ENCODE measurements around the gene MAPKAPK3. TPM values are rescaled to one million over a fixed set of nuclear protein-coding genes. Genes with fewer than 3 reads are reported as not detected.

Gene MAPKAPK3
- total RNA-seq, 1 donor from 2014 or later, result 24.3 TPM

DNA sequence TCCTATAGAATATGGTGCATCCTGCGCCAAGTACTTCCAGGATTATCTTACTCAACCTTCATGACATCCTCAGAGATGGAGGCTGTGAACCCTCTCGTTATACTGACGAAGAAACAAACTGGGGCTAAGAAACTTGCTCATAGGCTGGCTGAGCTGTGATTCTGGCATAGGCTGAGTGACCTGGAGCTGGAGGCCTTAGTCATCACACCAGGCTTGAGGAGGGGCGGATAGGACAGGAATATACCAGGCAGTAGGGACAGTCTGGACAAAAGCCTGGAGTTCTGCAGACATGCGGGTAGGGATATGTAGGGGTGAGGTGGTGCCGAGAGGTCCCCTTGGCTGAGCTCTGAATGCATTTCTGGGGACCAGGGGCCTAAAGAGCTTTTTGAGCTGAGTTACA, 29.6 kb upstream of the MAPKAPK3 start:
- DNase-seq (ENCODE audit: low spot score), result no peak

GRCh38 chr3:50587806-50588758, 28.9 kb upstream of the MAPKAPK3 start:
- no peak for DNase-seq (ENCODE audit: low spot score)

- DNase-seq (ENCODE audit: low spot score), result no peak
These were observed 28.1 kb upstream of the MAPKAPK3 start for GRCh38 chr3:50588759-50589433.

DNA sequence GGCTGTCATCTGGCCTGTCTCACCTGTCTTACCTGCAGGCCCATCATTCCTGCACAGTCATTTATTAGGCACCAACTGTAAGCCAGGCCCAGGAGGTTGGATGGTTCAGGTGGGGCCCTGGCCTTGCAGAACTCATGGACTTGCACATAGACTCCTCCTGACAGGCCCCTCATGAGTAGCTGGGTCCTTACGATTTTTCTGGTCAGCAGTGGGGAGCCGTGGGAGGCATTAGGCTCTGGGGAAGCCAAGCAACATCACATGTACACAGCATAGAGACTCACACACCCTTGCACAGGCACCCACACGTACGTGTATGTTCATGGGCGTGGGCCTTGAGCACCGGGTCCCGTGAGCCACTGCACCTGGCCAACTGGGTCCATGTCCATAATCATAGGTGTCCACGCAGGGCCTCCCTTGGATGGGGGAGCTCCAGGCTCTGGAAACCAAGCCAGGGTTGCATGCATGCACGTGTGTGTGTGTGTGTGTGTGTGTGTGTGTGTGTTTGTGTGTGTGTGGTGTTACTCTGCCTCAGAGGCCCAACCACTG, 25.7 kb upstream of the MAPKAPK3 start:
- no peak for DNase-seq (ENCODE audit: low spot score)

DNA sequence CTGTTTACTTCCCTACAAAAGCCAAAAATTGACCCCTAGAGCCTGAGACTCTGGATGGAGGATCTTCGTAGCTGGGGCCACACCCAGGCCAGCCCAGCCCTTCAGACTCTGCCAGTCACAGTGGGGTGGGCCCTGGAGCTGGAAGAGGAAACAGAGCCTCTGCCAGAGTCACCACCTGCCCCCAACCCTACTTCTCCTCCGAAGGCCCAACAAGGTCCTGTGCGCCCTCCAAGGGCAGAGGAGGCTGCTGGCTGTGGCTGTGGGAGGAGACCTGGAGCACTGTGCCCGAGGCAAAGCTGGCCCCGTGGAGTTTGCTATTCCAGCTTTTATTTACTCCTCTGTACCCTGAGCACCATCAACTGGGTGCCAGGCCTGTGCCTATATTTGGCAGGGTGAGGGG, 24.4 kb upstream of the MAPKAPK3 start:
- no peak for DNase-seq (ENCODE audit: low spot score)

DNA sequence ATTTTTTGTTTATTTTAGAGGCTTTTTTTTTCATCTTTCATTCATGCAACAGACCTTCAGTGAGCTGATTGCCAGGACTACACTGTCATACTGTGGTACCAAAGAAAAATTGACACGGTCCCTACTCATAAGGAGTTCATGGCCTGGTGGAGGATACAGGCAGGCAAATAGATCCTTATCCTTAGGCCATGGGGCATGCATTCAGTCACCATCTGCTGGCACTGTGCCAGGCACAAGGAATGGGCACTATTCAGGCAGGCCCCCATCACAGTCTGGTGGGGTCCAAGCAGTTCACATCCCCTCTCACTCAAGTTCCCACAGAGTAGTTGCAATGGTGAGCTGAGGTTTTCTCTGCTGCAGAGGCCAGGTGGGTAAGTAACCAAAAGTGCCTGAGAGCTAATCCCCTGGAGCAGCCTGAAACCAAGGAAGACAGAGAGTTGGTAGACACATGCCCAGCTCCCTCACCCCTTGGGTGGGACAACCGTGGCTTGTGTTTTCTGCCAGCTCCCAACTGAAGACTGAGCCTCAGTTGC, 22.6 kb upstream of the MAPKAPK3 start:
- no peak for DNase-seq (ENCODE audit: low spot score)

- DNase-seq (ENCODE audit: low spot score), result no peak
These were observed 17.7 kb upstream of the MAPKAPK3 start for GRCh38 chr3:50599115-50599715.

DNA sequence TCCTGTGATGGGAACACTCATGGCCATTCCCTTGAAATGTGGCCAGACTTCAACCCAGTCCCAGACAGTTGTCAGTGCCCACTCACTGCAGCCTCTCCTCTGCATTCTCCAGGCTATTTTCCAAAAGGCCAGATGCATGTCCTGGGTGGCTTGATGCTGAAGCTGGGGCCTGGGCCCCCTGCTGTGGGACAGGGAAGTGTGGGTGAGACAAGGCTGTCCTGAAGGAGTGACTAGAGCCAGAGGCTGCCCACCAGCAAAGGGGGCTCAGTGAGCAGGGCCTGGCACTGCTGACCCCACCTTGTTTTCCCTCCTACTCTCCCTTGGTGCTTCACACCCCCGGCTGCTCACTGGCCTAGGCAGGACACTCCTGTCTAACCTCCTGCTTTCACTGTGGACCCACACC, 17.2 kb upstream of the MAPKAPK3 start:
- DNase-seq (ENCODE audit: low spot score), result no peak

DNA sequence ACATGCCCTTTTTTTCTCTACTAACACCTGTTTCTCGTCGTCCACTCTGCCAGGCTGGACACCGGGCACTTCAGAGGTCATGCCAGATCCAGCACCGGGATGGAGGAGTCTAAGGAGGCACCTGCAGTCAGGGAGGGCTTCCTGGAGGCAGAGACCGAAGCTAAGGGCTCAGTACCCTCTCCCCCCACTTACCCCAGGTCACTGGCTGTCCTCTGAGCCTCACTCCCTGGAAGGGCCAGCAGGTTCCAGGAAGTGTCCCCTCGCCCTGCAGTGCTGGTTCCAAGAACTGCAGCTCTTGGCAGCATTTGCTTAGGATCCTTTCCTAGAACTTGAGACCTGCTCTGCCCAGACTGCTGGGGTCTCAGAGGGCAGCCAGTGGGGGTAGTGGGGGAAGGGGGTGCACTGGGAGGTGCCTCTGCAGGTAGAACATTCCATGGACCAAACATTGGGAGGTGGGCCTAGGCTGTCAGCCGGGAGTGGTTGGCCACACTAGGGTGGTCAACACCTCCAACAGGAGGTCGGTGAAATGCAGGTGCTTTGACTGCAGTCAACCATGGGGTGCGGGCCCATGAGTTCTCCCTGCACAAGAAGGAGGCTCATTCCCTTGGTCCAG, 16.7 kb upstream of the MAPKAPK3 start:
- DNase-seq (ENCODE audit: low spot score), result no peak

GRCh38 chr3:50600841-50601591, 15.9 kb upstream of the MAPKAPK3 start:
- DNase-seq (ENCODE audit: low spot score), result peak; percentile 98

- DNase-seq (ENCODE audit: low spot score), result peak; percentile 50
These were observed 14.3 kb upstream of the MAPKAPK3 start for GRCh38 chr3:50602595-50603191.

- DNase-seq (ENCODE audit: low spot score), result no peak
These were observed 13.5 kb upstream of the MAPKAPK3 start for GRCh38 chr3:50603261-50604109.

DNA sequence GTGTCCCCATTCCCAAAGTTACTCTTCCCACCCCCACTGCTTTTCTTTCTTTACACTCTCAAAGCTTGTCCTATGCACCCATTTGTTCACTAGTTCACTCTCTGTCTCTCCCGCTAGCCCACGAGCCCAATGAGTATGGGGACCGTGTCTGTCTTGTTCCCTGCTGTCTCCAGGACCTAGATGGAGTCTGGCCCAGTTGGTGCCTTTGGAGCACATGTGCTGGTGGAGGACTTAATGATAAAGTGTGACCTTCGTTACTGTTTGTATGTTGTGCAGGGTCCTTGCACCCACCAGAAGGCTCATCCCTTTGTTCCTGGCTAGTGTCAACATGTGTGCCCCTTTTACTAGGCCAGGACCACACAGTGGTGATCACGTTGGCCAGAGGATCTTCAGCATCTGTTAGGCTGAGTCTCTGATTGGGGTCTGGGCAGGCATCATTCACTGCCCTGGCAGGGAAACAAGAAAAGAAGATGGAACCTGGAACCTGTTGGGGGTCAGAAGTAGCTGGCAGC, 12.8 kb upstream of the MAPKAPK3 start:
- no peak for DNase-seq (ENCODE audit: low spot score)

GRCh38 chr3:50604628-50605588, 12.0 kb upstream of the MAPKAPK3 start:
- no peak for DNase-seq (ENCODE audit: low spot score)

GRCh38 chr3:50605901-50606326, 11.0 kb upstream of the MAPKAPK3 start:
- DNase-seq (ENCODE audit: low spot score), result no peak

DNA sequence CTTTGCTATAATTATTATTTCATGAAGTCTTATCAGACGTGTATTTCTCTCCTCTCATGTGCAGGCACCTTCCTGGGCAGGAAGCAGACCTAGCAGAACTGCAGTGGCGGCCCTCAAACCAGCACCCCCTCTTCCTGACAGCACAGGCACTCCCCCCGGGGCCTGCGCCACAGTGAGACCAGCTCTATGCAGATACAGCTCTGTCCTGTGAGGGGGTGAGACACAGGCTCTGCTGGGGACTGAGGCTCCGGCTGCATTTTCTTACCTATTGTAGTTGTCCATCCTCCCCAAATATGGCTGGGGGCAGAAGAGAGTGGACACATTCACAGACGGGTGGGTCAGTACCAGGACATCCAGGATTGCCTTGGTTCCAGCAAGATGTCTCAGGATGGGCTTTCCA, 10.4 kb upstream of the MAPKAPK3 start:
- DNase-seq (ENCODE audit: low spot score), result no peak

DNA sequence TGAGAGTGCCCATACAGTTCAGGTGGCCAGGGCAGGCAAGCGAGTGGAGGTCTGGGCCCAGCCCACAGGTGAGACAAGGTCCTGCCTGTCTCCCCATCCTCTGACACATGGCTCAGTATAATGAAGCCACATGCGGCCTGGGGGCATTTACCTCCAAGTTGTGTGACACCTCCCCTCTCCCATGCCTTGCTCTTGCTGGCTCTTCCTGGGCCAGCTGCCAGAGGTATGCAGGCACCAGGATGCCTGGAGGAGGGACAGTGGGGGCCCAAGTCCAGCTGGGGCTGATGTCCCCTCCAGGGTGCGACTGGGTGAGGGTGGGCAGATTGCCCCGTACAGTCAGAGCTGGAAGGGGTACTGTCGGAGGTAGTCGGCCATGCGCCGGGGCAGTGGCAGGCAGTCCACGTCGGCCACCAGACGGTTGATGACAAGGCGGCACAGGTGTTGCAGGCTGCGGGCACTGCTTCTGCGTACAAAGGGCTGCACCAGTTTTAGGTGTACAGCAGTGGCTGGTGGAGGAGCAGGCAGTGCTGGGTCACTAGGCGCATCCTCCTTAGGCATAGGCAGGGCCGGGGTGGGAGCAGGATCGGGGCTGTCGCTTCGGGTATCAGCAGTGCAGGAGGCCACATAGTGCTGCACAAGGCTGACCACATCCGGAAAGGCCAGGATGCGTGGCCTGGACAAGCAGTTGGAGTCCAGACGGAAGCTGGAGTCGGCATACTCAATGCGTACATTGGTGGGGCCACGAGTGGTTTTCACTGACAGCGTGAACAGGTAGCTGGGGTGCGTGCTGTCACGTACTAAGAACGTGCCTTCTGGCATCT, 9.5 kb upstream of the MAPKAPK3 start:
- DNase-seq (ENCODE audit: low spot score), result no peak

All from umbilical cord (tissue), 2 donors.